Hematopoietic multipotent progenitor cell treated with erythropoietin and hydrocortisone succinate and interleukin-3 and kit ligand, for 17 days (in vitro differentiated cells): ENCODE data around the gene KRTAP10-4.
"Not testable (repeated sequence)": the region's sequence is repeated elsewhere in the genome, so short reads cannot be mapped to it uniquely, and the experiment has no call there.

Source experiments
- DNase-seq: peaks from one replicate; pipeline ENCODE4 v3.0.0-alpha.2; 2015; ENCODE audit warnings: low spot score

KRTAP10-4 gene

DNA sequence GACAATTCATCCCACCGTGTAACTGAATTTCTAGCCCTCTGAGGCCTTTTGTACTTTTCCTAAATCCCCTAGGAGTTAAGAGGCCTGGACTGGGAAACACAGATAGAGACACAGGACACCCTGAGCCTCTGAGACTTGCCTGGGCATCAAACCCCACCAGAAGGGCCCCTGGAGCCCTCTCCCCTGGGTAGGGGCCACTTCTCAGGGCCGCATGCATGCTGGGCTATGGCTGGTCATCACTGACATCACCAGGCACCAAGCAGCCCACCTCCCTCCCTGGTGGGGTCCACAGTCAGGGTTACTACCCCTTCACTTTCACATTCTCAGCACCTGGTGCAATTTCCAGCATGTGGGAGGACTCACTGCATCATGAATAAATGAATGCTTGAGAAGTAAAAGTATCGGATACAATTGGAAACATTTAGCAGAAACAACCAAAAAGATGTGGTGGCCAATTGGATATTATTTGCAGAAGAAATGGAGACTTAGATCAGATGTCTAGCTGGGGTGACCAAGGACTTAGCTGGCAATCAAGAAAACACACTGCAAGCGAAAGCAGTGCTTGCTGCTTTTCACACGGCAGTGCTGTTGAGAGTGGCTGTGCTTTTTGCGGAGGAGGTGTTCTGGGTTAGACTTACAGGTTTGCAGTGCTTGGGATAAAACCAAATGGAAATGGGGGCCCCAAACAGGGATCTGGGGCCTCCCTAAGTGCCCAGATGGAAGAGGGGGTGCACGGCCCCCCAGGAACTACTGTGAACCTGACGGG is 25.9 kb downstream of the KRTAP10-4 start:
- DNase-seq: no peak

DNA sequence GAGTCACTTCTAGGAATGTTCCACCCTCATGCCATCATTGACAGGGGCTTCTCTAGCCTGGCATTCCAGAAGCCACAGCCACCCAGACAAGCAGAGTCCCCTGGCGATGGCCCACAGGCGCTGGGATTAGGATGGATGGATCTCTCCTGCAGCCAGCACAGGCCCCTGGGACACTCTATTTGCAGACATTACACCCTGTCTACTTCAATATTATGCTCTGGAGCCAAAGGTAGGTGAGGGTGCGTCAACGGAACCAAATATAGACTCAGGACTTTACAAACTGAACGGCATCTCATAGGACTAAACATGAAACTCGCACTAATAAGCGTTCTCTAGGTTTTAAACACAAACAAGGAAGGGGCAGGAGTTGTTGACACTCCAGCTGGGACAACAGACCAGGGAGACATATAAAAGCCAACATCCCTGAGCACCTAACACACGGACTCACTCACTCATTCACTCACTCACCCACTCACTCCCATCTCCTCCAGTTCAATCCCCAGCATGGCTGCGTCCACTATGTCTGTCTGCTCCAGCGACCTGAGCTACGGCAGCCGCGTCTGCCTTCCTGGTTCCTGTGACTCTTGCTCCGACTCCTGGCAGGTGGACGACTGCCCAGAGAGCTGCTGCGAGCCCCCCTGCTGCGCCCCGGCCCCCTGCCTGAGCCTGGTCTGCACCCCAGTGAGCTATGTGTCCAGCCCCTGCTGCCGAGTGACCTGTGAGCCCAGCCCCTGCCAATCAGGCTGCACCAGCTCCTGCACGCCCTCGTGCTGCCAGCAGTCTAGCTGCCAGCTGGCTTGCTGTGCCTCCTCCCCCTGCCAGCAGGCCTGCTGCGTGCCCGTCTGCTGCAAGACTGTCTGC is 26.8 kb downstream of the KRTAP10-4 start, which contains the start of gene KRTAP10-7:
KRTAP10-7 (plus strand) TSS at position 480 of the 861 bp plus-strand sequence; CDS start at position 505, 25 bp downstream.
- not testable (repeated sequence) for DNase-seq

DNA sequence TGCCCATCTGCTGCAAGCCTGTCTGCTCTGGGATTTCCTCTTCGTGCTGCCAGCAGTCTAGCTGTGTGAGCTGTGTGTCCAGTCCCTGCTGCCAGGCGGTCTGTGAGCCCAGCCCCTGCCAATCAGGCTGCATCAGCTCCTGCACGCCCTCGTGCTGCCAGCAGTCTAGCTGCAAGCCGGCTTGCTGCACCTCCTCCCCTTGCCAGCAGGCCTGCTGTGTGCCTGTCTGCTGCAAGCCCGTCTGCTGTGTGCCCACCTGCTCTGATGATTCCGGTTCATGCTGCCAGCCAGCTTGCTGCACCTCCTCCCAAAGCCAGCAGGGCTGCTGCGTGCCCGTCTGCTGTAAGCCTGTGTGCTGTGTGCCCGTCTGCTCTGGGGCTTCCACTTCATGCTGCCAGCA is 27.6 kb downstream of the KRTAP10-4 start:
- not testable (repeated sequence) for DNase-seq

DNA sequence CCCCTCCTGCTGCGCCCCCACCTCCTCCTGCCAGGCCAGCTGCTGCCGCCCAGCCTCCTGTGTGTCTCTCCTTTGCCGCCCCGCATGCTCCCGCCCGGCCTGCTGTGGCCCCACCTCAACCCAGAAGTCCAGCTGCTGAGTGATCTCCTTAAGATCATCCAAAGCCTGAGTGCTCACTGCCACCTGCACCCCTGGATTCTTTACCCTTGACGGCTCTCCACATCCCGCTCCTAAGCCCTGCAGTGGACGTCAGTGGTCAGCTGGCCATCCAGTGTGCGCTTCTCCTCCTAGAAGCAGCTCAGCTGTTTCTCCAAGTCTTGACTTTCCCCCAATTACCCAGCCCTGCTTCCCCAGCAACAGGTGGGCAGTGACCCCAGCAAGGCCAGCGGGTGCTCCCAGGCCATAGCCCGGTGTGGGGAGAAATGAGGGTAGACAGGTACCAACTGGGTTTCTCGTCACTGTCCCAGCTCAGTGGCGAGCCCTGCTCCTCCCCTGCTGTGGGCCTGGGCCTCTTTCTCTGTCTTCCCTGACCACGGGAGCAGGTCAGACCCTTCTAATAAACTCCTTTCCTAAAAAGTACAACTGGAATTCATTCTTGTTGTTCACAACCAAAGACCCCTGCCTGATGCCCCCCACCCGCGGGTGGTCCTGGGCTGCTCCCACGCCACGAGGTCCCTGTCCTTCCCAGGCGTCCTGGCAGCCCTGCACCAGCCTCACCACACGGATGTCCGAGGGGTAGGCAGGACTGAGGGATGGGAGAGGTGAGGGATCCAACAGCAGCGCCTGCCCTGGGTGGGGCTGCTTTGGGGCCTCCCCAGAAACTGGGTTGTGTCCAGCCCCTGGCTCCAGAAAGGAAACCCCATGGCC is 28.3 kb downstream of the KRTAP10-4 start:
- no peak for DNase-seq

DNA sequence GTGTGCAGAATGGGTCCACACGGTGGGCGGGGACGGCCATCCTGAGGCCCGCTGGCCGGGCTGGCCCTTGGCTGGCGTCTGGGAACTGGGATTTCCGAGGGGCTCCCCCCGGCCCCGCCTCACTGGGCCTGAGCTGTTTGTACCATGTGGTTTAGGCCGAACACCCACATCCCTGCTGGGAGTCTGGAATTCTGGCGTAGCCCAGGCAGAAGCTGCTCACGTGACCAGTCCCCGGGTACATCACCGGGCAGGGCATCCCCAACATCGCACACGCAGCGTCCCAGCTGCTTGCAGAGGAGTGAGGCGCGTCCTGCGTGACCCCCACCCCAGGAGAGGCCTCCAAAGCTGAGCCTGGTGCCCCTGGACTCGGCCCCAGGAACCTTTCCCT is 28.9 kb downstream of the KRTAP10-4 start:
- no peak for DNase-seq

DNA sequence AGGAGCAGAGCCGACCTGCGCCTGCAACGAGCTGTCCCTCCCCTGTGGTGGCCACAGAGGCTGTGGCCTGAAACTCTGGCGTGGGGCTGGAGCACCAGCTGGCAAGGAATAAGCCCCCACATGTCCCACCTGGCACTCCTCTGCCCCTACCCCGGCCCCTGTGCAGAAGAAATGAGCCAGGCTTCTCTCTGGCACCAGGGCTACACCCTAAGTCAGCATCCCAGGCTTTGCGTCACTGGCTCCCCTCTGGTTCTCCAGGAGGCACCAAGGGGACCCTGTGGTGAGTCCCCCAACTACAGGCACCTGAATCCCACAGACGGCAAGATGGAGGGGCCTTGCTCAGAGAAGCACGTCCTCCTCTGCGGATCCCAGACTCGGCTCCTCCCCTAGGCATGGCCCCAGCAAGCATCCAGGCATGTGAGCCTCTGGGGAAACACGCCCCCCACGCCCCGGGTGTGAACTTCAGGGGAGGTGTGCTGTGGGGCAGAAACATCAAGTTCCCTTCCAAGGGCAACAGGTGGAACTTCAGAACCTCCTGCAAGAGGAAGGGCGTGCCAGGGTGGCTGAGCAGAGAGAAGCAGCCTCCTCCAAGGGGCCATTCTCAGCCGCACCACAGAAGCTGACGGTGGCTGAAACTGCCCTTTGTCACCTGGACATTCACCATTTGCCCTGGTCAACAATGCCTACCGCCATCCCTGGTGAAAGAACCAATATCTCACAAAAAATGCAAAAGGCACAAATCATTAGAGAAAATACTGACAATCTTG is 29.8 kb downstream of the KRTAP10-4 start:
- no peak for DNase-seq

DNA sequence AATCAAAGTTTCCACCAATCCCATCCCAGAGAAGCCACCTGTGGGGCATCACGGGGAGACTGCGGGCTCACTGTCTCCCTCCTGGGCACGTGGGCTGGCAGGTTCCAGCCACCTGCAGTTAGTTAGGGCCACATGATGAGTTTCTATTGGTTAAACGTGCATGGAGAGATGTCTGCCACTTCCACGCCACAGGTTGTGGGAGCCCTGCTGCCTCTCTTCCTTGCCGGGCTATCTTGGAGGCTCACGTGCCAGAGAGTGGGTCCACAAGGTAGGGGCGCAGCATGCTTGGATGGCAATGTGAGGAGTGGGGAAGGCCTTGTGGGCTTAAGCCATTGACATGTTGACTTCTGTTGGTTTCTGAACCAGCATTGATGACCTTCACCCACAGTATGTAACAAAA is 30.4 kb downstream of the KRTAP10-4 start:
- DNase-seq: no peak

DNA sequence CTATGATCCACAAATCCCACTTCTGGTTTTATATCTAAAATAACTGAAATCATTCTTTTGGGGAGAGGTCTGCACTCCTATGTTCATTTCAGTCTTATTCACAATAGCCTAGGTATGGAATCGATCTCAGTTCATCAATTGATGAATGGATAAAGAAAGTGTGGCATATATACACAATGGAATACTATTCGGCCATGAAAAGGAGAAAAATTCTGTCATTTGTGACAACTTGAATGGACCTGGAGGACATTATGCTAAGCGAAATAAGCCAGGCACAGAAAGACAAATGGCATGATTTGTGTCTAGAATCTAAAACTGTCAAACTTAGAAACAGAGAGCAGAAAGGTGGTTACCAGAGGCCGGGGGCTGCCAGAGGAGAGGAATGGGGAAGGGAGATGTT is 33.0 kb downstream of the KRTAP10-4 start:
- DNase-seq: no peak

DNA sequence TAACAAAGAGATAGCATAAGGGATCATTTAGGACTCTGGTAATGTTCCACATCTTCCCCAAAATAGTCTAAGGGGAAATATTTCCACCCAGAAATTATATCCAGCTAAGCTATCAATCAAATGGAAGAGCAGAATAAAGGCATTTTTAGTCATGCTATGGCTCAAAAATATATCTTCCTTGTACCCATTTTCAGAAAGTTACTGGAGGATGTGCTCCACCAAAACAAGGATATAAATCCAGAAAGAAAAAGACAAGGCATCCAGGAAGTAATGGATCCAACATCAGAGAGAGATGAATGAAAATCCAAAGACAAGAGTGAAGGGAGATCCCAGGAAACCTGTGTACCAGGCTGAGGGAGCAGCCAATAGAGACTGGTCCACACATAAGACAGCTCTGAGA is 35.7 kb downstream of the KRTAP10-4 start:
- no peak for DNase-seq

DNA sequence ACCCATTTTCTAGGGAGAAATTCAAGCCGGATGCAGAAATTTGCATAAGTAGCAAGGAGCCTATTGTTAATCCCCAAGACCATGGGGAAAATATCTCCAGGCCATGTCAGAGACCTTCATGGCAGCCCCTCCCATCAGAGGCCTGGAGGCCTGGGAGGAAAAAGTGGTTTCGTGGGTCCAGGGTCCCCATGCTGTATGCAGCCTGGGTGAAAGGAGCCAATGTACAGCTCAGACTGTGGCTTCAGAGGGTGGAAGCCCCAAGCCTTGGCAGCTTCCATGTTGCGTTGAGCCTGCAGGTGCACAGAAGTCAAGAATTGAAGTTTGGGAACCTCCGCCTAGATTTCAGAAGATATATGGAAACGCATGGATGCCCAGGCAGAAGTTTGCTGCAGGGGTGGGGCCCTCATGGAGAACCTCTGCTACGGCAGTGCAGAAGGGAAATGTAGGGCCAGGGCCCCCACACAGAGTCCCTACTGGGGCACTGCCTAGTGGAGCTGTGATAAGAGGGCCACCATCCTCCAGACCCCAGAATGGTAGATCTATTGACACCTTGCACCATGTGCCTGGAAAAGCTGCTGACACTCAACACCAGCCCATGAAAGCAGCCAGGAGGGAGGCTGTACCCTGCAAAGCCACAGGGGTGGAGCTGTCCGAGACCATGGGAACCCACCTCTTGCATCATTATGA is 36.8 kb downstream of the KRTAP10-4 start:
- not testable (repeated sequence) for DNase-seq

DNA sequence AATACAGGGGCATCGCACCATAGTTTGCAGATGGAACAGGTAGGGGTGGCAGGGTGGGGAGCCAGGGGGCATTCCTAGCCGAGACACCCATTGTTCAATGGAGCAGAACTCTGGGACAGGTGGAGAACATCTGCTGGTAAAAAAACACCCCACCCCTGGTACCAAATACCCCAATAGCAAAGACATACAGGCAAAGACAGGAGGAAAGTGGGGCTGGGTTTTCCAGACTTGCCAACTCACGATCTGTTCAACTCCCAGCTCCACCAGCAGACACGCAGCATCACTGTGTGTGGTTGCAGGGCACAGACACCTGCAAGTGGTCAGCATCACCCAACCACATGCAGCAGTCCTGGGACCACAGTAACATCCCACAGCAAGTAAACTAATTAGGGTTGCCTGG is 38.0 kb downstream of the KRTAP10-4 start:
- no peak for DNase-seq

DNA sequence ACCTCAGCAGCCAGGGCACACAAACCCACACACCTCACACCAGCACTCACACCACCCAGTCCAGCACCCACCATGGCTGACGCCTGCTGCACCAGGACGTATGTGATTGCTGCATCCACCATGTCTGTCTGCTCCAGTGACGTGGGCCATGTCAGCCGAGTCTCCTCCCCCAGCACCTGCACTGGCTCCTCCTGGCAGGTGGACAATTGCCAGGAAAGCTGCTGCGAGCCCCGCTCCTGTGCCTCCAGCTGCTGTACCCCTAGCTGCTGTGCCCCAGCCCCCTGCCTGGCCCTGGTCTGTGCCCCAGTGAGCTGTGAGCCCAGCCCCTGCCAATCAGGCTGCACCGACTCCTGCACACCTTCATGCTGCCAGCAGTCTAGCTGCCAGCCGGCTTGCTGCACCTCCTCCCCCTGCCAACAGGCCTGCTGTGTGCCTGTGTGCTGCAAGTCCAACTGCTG is 38.5 kb downstream of the KRTAP10-4 start, which contains the start of gene KRTAP10-8:
KRTAP10-8 (plus strand) TSS at position 51 of the 458 bp plus-strand sequence; CDS start at position 73, 22 bp downstream.
- DNase-seq: no peak

DNA sequence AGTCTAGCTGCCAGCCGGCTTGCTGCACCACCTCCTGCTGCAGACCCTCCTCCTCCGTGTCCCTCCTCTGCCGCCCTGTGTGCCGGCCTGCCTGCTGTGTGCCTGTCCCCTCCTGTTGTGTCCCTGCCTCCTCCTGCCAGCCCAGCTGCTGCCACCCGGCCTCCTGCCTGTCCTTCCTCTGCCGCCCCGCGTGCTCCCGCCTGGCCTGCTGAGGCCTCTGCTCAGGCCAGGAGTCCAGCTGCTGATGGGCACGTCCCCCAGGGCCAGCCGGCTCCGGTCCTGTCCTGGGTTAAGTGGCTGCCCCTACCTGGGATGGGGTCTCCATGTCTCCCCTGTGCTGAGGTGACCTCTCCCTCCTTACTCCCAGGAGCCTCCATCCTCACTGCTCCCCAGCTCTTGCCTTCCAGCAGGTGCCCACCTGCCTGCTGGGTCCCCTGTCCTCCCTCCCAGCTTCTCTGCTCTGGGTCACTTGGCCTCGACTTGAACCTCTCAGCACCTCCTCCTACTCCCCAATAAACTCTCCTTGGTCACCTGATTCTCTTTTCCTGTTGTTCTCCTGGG is 39.2 kb downstream of the KRTAP10-4 start:
- no peak for DNase-seq

DNA sequence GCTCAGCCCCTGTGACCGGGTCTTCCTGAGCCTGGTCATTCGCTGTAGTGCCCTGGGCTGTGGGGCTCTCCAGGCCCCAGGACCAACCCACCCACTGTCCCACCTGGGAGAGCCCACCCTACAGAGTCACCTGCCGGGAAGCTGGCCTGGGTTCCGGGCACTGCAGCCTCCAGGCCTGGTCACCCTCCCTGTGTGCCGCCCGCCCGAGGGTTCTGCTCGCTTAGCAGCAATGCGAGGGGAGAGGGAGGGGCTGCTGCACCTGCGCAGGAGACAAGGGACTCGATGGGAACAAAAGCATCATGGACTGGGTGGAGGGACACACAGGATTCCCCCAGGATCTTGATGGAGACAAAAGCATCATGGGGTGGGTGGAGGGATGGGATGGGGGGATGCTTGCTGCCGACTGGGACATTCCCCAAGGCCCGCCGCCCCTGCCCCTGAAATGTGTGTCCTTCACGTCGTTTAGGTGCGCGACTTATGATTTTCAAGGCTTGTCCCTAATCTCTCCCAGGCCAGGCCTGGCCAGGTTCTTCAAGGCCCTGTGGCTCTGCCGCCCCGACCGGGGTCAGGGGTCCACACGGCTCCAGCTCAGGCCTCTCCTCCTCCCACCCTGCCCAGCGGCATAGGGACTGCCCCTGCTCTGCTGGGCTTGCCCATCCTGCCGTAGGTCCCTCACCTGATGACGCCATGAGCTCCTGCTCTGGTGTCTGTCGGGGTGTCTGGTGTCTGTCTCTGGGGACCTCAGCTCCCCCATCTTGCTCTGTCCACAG is 40.0 kb downstream of the KRTAP10-4 start:
- no peak for DNase-seq

DNA sequence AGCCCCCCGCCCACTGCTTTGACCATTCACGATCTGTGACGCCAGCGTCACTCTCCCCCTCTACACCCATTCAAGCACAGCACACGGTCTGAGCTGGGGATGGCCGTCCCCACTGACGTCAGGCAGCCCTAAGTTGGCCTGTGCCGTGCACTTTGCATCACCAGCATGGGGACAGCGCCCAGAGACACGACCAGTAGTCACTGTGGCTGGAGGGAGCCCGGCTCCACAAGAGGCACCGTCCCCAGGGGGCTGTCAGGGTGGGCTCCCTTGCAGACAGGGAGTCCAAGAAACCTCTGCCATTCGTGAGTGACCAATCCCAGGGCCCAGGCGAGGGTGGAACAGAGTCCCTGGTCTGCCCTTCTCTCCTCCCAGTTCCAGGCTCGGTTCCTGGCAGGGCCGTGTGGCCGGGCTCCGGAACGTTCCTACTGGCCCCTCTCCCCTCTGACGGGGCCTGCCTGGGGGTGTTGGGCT is 40.7 kb downstream of the KRTAP10-4 start:
- DNase-seq: no peak

DNA sequence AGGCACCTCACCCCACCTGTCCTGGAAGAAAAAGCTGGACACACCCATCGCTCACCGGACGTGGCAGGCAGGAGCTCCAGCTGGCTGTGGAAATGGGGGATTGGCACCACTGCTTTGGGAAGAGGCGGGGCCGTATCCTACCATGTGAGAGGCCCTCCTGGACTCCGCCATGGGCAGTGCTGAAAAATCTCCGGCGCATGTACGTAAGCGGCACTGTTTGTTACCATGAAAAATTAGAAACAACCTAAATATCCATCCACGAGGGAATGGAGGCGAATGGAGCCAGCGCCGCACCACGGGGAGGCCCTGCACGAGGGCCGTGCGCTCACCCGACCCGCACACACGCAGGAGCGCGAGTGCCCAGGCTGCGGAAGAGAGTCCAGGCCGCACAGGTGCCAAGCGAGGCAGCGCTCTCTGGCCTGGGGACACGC is 41.4 kb downstream of the KRTAP10-4 start:
- DNase-seq: no peak

DNA sequence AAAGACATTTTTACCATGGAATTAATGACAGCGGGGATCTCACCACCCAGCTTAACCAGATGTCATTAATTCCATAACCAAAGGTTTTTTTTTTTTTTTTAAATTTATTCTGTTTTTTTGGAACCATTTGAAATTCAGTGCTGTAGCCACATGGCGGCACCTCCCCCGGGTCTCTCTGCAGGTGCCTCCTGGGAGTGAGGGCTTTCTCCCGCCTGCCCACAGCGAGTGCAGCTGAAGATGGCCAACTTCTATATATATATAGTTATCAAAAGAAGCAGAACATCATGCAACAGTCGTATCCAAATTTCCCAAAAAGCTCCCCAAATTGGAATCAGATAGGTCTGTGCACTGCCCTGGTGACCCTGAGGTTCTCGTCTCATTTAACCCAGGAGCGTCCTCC is 41.9 kb downstream of the KRTAP10-4 start:
- DNase-seq: no peak

DNA sequence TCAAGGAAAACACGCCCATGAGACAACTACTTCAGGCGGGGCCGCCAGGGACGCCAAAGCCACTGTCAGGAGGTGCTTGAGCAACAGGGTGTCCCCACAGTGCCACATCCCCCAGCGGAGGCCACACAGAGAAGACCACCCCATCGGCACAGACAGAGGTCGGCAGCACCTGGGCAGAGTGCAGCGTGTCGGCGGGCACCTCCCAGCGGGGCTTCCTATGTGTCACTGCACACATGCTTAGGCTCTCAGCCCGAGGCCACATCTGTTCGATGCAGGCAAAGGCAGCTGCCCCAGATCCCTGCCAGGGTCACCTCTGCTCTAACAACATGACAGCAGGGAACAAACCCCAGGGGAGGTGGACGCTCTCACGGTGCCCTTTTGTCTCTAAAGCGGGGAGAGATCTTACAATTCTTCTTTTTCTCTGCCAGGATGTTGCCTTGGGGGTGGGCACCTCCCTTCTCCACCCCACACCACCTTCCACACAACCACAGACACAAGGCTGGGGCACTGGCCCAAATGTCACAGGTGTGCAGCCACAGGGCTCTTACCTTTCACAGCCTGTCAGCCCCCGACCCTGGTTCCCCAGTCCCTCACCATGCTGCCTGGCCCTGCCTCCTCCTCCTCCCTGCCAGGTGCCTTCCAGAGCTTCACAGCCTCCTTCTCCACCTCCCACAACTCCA is 42.5 kb downstream of the KRTAP10-4 start:
- DNase-seq: no peak

DNA sequence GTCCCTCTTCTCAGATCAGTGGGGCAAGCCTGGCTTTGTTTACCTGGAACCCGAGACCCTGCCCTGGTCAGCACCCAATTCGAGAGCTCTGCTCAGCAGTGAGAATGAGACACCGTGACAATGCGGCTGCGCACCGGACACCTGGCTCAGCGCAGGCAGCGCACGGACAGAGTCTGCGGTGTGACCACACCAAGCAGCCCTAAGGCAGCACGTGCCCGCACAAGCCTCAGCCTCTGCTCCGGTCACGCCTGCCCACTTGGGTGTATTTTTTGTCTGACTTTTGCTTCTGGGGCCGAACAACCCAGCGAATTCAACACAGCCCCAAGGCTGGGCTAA is 43.0 kb downstream of the KRTAP10-4 start:
- no peak for DNase-seq
